Epithelial cell of esophagus (primary cell): Measurements from ENCODE around the gene TMC4.
"Not testable (repeated sequence)": the region's sequence is repeated elsewhere in the genome, so short reads cannot be mapped to it uniquely, and the experiment has no call there.

Experiments
- DNase-seq: peaks from one replicate; pipeline ENCODE4 v3.0.0; 2010; ENCODE audit warnings: low read depth
- H3K4me3 ChIP-seq: 2 replicates; pipeline ENCODE4 v1.5.1; 2011; ENCODE audit warnings: mild to moderate bottlenecking, low read length, control low read depth
- CTCF ChIP-seq: IDR thresholded peaks from 2 replicates; pipeline ENCODE4 v1.5.1; 2011; ENCODE audit warnings: low read depth, mild to moderate bottlenecking, low read length, control low read depth, inconsistent platforms; ENCODE audit not compliant: insufficient read depth; ENCODE audit errors: missing control alignments

TMC4 gene, protein sequence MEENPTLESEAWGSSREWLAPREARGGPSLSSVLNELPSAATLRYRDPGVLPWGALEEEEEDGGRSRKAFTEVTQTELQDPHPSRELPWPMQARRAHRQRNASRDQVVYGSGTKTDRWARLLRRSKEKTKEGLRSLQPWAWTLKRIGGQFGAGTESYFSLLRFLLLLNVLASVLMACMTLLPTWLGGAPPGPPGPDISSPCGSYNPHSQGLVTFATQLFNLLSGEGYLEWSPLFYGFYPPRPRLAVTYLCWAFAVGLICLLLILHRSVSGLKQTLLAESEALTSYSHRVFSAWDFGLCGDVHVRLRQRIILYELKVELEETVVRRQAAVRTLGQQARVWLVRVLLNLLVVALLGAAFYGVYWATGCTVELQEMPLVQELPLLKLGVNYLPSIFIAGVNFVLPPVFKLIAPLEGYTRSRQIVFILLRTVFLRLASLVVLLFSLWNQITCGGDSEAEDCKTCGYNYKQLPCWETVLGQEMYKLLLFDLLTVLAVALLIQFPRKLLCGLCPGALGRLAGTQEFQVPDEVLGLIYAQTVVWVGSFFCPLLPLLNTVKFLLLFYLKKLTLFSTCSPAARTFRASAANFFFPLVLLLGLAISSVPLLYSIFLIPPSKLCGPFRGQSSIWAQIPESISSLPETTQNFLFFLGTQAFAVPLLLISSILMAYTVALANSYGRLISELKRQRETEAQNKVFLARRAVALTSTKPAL

GRCh38 chr19:54172471-54173358 lies at the start of gene TMC4:
TSS of gene TMC4 (minus strand) at chr19:54173160. CDS start at chr19:54173117, 43 bp downstream.
- TF ChIP-seq CTCF: peak; percentile 54
- peak within 1 kb of the TSS; percentile 63 for H3K4me3 ChIP-seq
- DNase-seq: peak; percentile 45

DNA sequence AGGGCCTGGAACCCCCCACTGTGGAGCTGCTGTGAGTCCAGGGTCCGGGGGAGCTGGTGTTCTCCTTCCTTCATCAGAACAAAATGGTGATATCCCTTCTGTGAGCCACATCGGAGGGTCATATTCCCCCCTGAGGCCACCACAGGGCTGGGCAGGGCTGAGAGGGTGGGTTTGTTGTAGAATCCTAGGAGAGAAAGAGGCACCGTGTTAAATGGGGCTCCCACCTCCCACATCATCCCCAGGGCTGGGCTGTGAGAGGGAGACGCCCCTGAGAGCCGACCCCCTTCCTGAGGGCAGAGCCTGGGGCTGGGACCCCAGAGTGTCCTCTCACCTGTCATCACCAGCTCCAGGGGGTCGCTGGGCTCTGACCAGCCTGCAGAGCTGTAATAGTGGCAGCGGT lies 49.0 kb upstream of the TMC4 start:
- not testable (repeated sequence) for DNase-seq, H3K4me3 ChIP-seq

- not testable (repeated sequence) for H3K4me3 ChIP-seq, DNase-seq
These were observed 46.7 kb upstream of the TMC4 start for GRCh38 chr19:54219702-54220101.

DNA sequence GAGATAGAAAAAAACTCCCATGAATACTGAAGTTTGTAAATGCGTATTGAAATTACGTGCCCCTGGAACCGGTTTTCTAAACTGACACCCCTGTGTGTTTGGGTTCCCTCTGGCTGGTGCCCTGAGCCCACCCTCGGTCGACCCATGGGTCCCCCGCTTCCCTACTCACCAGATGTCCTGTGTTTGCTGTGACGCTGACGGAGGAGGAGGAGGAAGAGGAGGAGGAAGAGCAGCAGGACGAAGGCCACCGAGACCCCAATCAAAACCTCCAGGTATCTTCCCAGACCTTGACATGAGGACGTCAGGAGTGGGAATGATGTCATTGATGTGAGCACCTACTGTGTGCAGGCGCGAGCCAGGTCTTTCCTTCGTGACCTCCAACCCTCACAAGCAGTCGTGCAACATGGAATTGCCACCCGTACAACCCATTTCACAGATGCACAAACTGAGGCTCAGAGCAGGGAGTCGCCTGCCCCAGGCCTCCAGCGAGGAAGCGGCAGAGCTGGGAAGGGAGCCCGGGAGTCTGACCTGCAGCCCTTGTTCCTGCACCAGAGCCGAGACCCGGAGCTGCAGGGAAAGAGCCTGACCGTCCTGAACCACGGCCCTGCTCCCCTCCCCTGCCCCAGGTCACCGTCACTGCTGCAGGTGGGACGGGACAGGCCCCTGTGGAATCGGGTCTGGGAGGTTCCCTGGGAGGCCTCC lies 46.2 kb upstream of the TMC4 start:
- no peak for TF ChIP-seq CTCF
- H3K4me3 ChIP-seq: no peak overlapping the region
- DNase-seq: no peak

- no peak for TF ChIP-seq CTCF
- no peak for DNase-seq
- H3K4me3 ChIP-seq: no peak overlapping the region
These were observed 45.3 kb upstream of the TMC4 start for GRCh38 chr19:54218259-54218658.

- H3K4me3 ChIP-seq, DNase-seq: not testable (repeated sequence)
These were observed 44.7 kb upstream of the TMC4 start for GRCh38 chr19:54217517-54218247.

GRCh38 chr19:54216869-54217268 lies 43.9 kb upstream of the TMC4 start:
- DNase-seq: no peak
- H3K4me3 ChIP-seq: no peak overlapping the region
- TF ChIP-seq CTCF: no peak

- DNase-seq, H3K4me3 ChIP-seq: not testable (repeated sequence)
These were observed 41.8 kb upstream of the TMC4 start for GRCh38 chr19:54214734-54215133.

DNA sequence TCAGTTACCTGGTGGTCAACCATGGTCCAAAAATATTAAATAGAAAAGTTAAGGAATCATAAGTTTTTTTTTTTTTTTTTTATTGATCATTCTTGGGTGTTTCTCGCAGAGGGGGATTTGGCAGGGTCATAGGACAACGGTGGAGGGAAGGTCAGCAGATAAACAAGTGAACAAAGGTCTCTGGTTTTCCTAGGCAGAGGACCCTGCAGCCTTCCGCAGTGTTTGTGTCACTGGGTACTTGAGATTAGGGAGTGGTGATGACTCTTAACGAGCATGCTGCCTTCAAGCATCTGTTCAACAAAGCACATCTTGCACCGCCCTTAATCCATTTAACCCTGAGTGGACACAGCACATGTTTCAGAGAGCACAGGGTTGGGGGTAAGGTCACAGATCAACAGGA lies 41.3 kb upstream of the TMC4 start:
- not testable (repeated sequence) for DNase-seq, H3K4me3 ChIP-seq
